HepG2 (cell line): Measurements from ENCODE around the gene PRSS36. TPM values are rescaled to one million over a fixed set of nuclear protein-coding genes. Genes with fewer than 3 reads are reported as not detected.

Experiments
- ATAC-seq: fragments of 200-7000 bp; cut with Tn5 transposase; 3 replicates; pipeline ENCODE4 v1.9.1; 2020; ENCODE audit warnings: mild to moderate bottlenecking, moderate library complexity
- BruUV-seq: library from RNA; stranded (reverse); fragments of 400-500 nt; replicated peaks from 2 replicates; lab custom pipeline; 2021; lab: Mats Ljungman, UMichigan
- CTCF ChIA-PET: fragments of 300-600 bp; formaldehyde crosslinking; extraction: SDS; loops from one replicate; lab custom pipeline; 2021; ENCODE audit warnings: low total read pairs, inconsistent platforms, low intra/inter-chr PET ratio; lab: Yijun Ruan, JAX
- POLR2A ChIA-PET: fragments of 350-600 bp; sonication (Branson Sonifier 250); formaldehyde crosslinking; loops from one replicate; lab custom pipeline; 2020; ENCODE audit warnings: antibody characterized with exemption, inconsistent platforms; lab: Yijun Ruan, JAX
- DNase-seq: peaks from one replicate; pipeline ENCODE4 v3.0.0-alpha.2; 2015; ENCODE audit warnings: low spot score
- FAIRE-seq: peaks from 3 replicates; lab custom pipeline; 2011; peaks lifted over from hg19 to GRCh38; lab: Jason Lieb, UNC
- H2AFZ ChIP-seq: one replicate; pipeline ENCODE4 v1.6.1; 2011; ENCODE audit warnings: low read length, inconsistent platforms
- H3K27ac ChIP-seq: fragments of 300-600 bp; 3 replicates; pipeline ENCODE4 v1.8.0; 2011; ENCODE audit warnings: mixed run types, mild to moderate bottlenecking, mixed read lengths, low read length, inconsistent platforms; ENCODE audit not compliant: insufficient read depth; ENCODE audit errors: extremely low read length
- H3K27me3 ChIP-seq, 2 experiments: fragments of 200-600 bp in 1 of 2; 2 replicates in 1 of 2; 3 replicates in 1 of 2; pipeline versions ENCODE4 v1.6.0 to v1.8.0; 2011; ENCODE audit warnings: low read length in 2 of 2, mild to moderate bottlenecking in 2 of 2, moderate library complexity in 2 of 2, inconsistent platforms in 1 of 2; ENCODE audit not compliant: insufficient read depth in 2 of 2, control insufficient read depth in 1 of 2
- H3K36me3 ChIP-seq, 2 experiments: fragments of 200-600 bp in 1 of 2; replicated peaks in 1 of 2; 2 replicates in 1 of 2; 3 replicates in 1 of 2; pipeline versions ENCODE4 v1.5.1 to v1.8.0; 2011; ENCODE audit warnings: low read length in 2 of 2, inconsistent platforms in 1 of 2; ENCODE audit not compliant: insufficient read depth in 2 of 2, control insufficient read depth in 1 of 2
- H3K4me1 ChIP-seq: 2 replicates; pipeline ENCODE4 v1.5.1; 2012; ENCODE audit warnings: low read length, inconsistent platforms; ENCODE audit not compliant: insufficient read depth
- H3K4me2 ChIP-seq: 2 replicates; pipeline ENCODE4 v1.6.0; 2011; ENCODE audit warnings: low read depth, low read length, inconsistent platforms
- H3K4me3 ChIP-seq, 3 experiments: fragments of 200-600 bp in 1 of 3; sonication (generic), shearing (Covaris generic) in 1 of 3; replicated peaks in 1 of 3; 2 replicates each; pipeline ENCODE4 v1.5.1; 2011 to 2016; ENCODE audit warnings: low read length in 3 of 3, inconsistent platforms in 2 of 3, low read depth in 2 of 3, mild to moderate bottlenecking in 2 of 3, control low read depth in 1 of 3, mixed read lengths in 1 of 3; ENCODE audit not compliant: insufficient read depth in 1 of 3
- H3K79me2 ChIP-seq: one replicate; pipeline ENCODE4 v1.6.1; 2011; ENCODE audit warnings: low read length, inconsistent platforms; ENCODE audit not compliant: insufficient read depth
- H3K9ac ChIP-seq: 2 replicates; pipeline ENCODE4 v1.6.0; 2011; ENCODE audit warnings: mild to moderate bottlenecking, low read depth, low read length, inconsistent platforms; ENCODE audit not compliant: insufficient read depth
- H3K9me3 ChIP-seq: 2 replicates; pipeline ENCODE4 v1.5.1; 2012; ENCODE audit warnings: mild to moderate bottlenecking, low read length
- H4K20me1 ChIP-seq: 2 replicates; pipeline ENCODE4 v1.6.0; 2011; ENCODE audit warnings: inconsistent platforms, mild to moderate bottlenecking, low read length, moderate library complexity; ENCODE audit not compliant: insufficient read depth
- BORCS8-MEF2B ChIP-seq: sonication (generic); formaldehyde crosslinking; IDR thresholded peaks from 2 replicates; pipeline ENCODE4 v1.8.0; 2022; ENCODE audit warnings: mild to moderate bottlenecking, missing genetic modification reagents
- POLR2G ChIP-seq: fragments of 200-400 bp; formaldehyde crosslinking; IDR thresholded peaks from 2 replicates; pipeline ENCODE4 v1.6.1; 2018; ENCODE audit warnings: mild to moderate bottlenecking, low read depth, low read length, moderate library complexity
- ZNF7 ChIP-seq: IDR thresholded peaks from 2 replicates; pipeline ENCODE4 v1.6.1; 2016; ENCODE audit warnings: missing biosample characterization, missing genetic modification reagents
- ZNF773 ChIP-seq: sonication (generic); formaldehyde crosslinking; IDR thresholded peaks from 2 replicates; pipeline ENCODE4 v1.4.0; 2020; ENCODE audit warnings: missing genetic modification reagents, borderline replicate concordance
- ZNF780A ChIP-seq: sonication (generic); formaldehyde crosslinking; IDR thresholded peaks from 2 replicates; pipeline ENCODE4 v1.8.0; 2022; ENCODE audit warnings: mild to moderate bottlenecking, missing genetic modification reagents, moderate library complexity
- WGBS: methylation state at CpG from one replicate; pipeline ENCODE4 v1.1.6; 2017; ENCODE audit warnings: low lambda C conversion rate; 5-methylcytosine and 5-hydroxymethylcytosine counted together
- in situ Hi-C: cut with HindIII; loops from 2 replicates; pipeline ENCODE4 v1.10.0; 2017; ENCODE audit warnings: low pct_unique_long_range_greater_than_20kb; ENCODE audit not compliant: extremely low pct_ligation_motif_present
- intact Hi-C: fragments of 100-400 bp; cut with micrococcal nuclease; formaldehyde crosslinking; loops from one replicate; pipeline ENCODE4 v1.10.0; 2022; ENCODE audit not compliant: unreplicated experiment
- polyA plus RNA-seq, 8 experiments: library from polyadenylated mRNA; depleted of rRNA in 3 of 8; stranded (reverse) in 7 of 8; unstranded in 1 of 8; fragments of >200 nt; fragmentation: Illumina TruSeq in 4 of 8; extraction: Trizol in 4 of 8; gene quantifications; 2 replicates each; pipeline versions ENCODE4 v1.2.1 to v1.2.3, GENCODE V29; 2011 to 2016; ENCODE audit warnings: low read depth in 4 of 8, missing spikeins in 1 of 8, mixed read lengths in 1 of 8; ENCODE audit not compliant: insufficient read depth in 1 of 8
- total RNA-seq, 5 experiments: library from RNA; depleted of rRNA; stranded (reverse); fragments of >200 nt; fragmentation: Illumina TruSeq; extraction: Trizol; gene quantifications; 2 replicates each; pipeline ENCODE4 v1.2.3, GENCODE V29; 2016; ENCODE audit warnings: low read depth in 1 of 5
- TF ChIP-seq, protein P1 (sequence below): sonication (generic); formaldehyde crosslinking; IDR thresholded peaks from 2 replicates; pipeline ENCODE4 v1.8.1; 2023; ENCODE audit warnings: mild to moderate bottlenecking, missing genetic modification reagents, borderline replicate concordance
- TF ChIP-seq, protein P2 (sequence below): sonication (generic); formaldehyde crosslinking; IDR thresholded peaks from 2 replicates; pipeline ENCODE4 v1.5.0; 2020; ENCODE audit warnings: missing genetic modification reagents
- TF ChIP-seq, protein P3 (sequence below): sonication (generic); formaldehyde crosslinking; IDR thresholded peaks from 2 replicates; pipeline ENCODE4 v1.9.0; 2022; ENCODE audit warnings: low read depth, missing genetic modification reagents

Gene PRSS36
- total and polyA plus RNA-seq, 2 of the 13 experiments (the other 11 are each of a cell fraction or from before 2014, with no cell fraction given): 1.5 to 2.1 TPM

DNA sequence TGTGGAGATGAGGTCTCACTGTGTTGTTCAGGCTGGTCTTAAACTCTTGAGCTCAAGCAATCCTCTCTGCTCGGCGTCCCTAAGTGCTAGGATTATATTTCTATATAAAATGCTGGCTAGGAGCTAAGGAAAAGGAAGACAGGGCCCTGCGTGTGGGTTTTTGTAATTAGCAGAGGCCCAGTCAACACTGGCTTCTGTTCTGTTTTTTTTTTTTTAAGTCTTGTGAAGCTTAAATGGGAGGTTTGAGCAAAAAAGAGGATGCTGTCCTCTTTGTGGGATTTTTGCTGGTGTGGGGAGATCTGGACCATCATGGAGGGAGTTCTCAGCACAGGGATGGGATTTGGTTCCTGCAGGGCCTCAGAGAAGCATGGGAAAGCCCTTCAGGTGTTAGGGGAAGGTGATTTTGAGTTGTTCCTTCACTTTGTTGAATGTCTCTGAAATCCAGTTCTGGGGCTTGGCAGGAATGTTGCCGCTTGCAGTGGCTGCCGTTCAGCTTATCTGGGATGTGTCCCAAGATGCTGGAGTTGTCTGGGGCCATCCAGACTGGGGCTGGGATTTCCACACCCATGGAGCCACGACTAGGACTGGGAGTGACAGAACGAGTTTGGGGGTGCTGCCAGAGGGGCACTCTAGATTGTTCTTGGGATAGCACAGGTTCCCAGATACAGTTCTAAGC lies 48.5 kb upstream of the PRSS36 start (continued):
- no peak for TF ChIP-seq ZNF773
- TF ChIP-seq, protein P1, sequence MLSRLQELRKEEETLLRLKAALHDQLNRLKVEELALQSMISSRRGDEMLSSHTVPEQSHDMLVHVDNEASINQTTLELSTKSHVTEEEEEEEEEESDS (CRISPR knock-in tag): no peak
- no peak for TF ChIP-seq ZNF780A (CRISPR knock-in tag)
- no peak for TF ChIP-seq ZNF7 (CRISPR knock-in tag)
- peak; percentile 58; the same call in 1 of the 2 replicates for TF ChIP-seq POLR2G
- TF ChIP-seq BORCS8-MEF2B: no peak

DNA sequence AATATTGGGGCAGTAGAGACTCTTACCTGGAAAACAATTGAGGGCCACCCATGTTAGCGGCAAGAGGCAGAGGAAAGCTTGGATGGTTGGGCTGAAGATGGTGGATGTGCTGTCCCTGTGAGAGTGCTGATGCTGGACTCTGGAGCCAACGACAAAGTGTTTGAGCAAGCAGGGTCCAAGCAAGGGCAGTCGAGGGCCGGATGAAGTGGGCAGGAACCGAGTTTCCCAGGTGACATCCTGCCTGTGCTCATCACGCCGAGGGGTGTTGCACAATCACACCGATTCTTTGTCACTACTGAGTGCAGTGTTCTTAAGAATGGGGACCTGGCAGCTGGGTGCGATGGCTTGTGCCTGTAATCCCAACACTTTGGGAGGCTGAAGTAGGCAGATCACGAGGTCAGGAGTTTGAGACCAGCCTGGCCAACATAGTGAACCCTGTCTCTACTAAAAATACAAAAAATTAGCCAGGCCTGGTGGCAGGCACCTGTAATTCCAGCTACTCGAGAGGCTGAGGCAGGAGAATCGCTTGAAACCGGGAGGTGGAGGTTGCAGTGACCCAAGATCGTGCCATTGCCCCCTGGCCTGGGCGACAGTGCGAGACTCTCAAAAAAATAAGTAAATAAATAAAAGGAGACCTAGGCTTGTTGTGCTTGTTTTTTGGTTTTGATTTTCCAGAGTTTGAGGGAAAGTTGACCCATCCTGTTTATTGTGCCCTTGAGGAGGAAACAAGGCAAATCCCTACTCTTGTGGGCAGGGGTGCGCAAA lies 46.6 kb upstream of the PRSS36 start:
- no peaks in the 10 kb centered on the region for H3K79me2 ChIP-seq
- intact Hi-C loops: no loop called here
- CTCF ChIA-PET: no interaction called here
- TF ChIP-seq, protein P2, sequence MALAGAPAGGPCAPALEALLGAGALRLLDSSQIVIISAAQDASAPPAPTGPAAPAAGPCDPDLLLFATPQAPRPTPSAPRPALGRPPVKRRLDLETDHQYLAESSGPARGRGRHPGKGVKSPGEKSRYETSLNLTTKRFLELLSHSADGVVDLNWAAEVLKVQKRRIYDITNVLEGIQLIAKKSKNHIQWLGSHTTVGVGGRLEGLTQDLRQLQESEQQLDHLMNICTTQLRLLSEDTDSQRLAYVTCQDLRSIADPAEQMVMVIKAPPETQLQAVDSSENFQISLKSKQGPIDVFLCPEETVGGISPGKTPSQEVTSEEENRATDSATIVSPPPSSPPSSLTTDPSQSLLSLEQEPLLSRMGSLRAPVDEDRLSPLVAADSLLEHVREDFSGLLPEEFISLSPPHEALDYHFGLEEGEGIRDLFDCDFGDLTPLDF: no peak
- TF ChIP-seq, protein P3, sequence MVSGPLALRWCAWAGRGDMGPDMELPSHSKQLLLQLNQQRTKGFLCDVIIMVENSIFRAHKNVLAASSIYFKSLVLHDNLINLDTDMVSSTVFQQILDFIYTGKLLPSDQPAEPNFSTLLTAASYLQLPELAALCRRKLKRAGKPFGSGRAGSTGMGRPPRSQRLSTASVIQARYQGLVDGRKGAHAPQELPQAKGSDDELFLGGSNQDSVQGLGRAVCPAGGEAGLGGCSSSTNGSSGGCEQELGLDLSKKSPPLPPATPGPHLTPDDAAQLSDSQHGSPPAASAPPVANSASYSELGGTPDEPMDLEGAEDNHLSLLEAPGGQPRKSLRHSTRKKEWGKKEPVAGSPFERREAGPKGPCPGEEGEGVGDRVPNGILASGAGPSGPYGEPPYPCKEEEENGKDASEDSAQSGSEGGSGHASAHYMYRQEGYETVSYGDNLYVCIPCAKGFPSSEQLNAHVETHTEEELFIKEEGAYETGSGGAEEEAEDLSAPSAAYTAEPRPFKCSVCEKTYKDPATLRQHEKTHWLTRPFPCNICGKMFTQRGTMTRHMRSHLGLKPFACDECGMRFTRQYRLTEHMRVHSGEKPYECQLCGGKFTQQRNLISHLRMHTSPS (CRISPR knock-in tag): no peak

More for the DNA sequence above, 46.6 kb upstream of the PRSS36 start:
- Histone ChIP-seq H3K9me3 (no peaks in the 10 kb centered on the region), H3K4me1 (peaks cover 25% of the 10 kb centered on the region), H3K4me2 (no peak overlapping the region), H3K4me3 (no peak overlapping the region), H4K20me1 (peaks cover 15% of the 10 kb centered on the region), H3K9ac (no peak overlapping the region), H3K36me3 (peaks cover 20 to 43% of the 10 kb centered on the region in 2 experiments), H3K27me3 (no peaks in the 10 kb centered on the region), H2AFZ (no peak overlapping the region), H3K27ac (no peak overlapping the region)
- no peak for FAIRE-seq
- in situ Hi-C loops: no loop called here
- DNase-seq: no peak
- WGBS: 80% methylated on average over 17 of the region's 17 CpGs
- POLR2A ChIA-PET: interaction anchor here (1.2 to 4.0 kb wide), 5 partner anchors 11 to 79 kb away, joined by 3 to 34 read pairs (median 5); partner anchors contain the start of genes FUS and KAT8
- no TSS peak for BruUV-seq
- peak; percentile 1 for ATAC-seq
